Loucy (cell line): Measurements from ENCODE around the gene RSPRY1.

Experiments used
- EZH2phosphoT487 ChIP-seq: fragments of 200-600 bp; IDR thresholded peaks from 2 replicates; pipeline ENCODE4 v1.6.1; 2018; ENCODE audit warnings: antibody characterized with exemption, mild to moderate bottlenecking, moderate library complexity, borderline replicate concordance
- TF ChIP-seq, protein P1 (sequence below): fragments of 200-600 bp; sonication (generic); conservative IDR thresholded peaks from 2 replicates; pipeline ENCODE4 v1.5.1; 2014; ENCODE audit warnings: mild to moderate bottlenecking, antibody characterized with exemption, low read length

DNA sequence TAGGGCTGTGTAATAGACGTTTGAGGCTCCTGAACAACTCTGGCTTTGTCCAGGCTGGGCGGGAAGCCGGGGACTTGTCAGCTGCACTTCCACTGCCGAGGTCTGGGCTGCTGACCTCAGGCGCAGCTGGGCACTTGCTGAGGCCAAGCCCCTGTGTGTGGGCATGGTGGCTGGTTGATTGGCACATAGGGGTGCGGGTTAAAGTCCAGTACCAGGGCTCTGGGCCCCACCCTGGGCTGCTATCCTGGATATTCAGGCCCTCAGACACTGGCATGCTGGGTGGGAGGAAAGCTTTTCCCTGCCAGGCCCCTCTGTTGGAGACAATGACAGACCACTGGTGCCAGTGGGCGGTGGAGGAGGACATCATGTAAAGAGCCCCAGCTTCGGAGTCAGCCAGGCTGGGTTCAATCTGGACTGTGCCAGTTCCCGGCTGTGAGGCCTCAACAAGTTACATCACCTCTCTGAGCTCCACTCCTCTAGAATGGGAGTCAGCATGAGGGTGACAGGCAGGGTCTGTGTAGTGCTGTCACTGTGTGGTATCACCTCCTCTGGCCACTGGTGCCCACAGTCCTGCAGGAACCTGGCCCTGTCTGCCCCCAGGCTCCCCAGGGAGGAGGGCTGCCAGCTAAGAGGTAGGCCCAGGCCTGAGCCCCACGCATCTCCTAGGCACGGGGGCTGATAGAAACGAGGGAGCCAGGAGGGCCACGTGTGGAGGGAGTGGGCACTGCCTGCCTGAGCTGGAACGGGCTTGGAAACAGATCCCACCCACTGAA is 42.8 kb upstream of the RSPRY1 start:
- no peak for TF ChIP-seq EZH2phosphoT487
- TF ChIP-seq, protein P1, sequence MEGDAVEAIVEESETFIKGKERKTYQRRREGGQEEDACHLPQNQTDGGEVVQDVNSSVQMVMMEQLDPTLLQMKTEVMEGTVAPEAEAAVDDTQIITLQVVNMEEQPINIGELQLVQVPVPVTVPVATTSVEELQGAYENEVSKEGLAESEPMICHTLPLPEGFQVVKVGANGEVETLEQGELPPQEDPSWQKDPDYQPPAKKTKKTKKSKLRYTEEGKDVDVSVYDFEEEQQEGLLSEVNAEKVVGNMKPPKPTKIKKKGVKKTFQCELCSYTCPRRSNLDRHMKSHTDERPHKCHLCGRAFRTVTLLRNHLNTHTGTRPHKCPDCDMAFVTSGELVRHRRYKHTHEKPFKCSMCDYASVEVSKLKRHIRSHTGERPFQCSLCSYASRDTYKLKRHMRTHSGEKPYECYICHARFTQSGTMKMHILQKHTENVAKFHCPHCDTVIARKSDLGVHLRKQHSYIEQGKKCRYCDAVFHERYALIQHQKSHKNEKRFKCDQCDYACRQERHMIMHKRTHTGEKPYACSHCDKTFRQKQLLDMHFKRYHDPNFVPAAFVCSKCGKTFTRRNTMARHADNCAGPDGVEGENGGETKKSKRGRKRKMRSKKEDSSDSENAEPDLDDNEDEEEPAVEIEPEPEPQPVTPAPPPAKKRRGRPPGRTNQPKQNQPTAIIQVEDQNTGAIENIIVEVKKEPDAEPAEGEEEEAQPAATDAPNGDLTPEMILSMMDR: no peak
